ENCODE measurements around the gene HARS1. TPM values are rescaled to one million over a fixed set of nuclear protein-coding genes. Genes with fewer than 3 reads are reported as not detected.
A peak's percentile ranks its signal among the peaks of the same experiment; 100 is the strongest.

HARS1 gene
- total and polyA plus RNA-seq, 2 donors (not counting 1 experiment from before 2014, with no cell fraction given) = 32.6 to 60.5 TPM

- no peaks in the 10 kb centered on the region for H4K20me1 ChIP-seq (ENCODE audit: control insufficient read depth, insufficient read depth, low read length, poor library complexity, severe bottlenecking)
- DNase-seq = no peak
- no peaks in the 10 kb centered on the region for H3K36me3 ChIP-seq (replicated peaks in 1 of 2; ENCODE audit: control extremely low read depth in 1 of 2, control insufficient read depth in 1 of 2, extremely low read depth in 1 of 2, insufficient read depth in 2 of 2, low read length in 1 of 2)
- intact Hi-C loops (cut with micrococcal nuclease) = no loop called here
- H3K9me3 ChIP-seq (ENCODE audit: control extremely low read depth in 1 of 3, control insufficient read depth in 2 of 3, insufficient read depth in 1 of 3, low read length in 2 of 3) = peaks cover 0 to 9% (median 0%) of the 10 kb centered on the region in 3 donors
- ChIA-PET POLR2A (no interaction called here), CTCF (no interaction called here)
- no peaks in the 10 kb centered on the region for H3K4me1 Mint-ChIP-seq
- H3K4me3 ChIP-seq (ENCODE audit: control extremely low read depth in 1 of 5, extremely low read depth in 1 of 5, insufficient read depth in 1 of 5, low read depth in 2 of 5, low read length in 4 of 5) = no peak overlapping the region
- no peak overlapping the region for H3K4me3 Mint-ChIP-seq
- no peak overlapping the region for H2AFZ ChIP-seq (ENCODE audit: insufficient read depth, low read depth, low read length, poor library complexity, severe bottlenecking)
- H3K9ac ChIP-seq (ENCODE audit: low read length) = no peak overlapping the region
- H3K27ac ChIP-seq (ENCODE audit: low read length in 2 of 2) = no peak overlapping the region
- H3K79me2 ChIP-seq (ENCODE audit: control insufficient read depth, insufficient read depth, low read length) = no peaks in the 10 kb centered on the region
- no CpG with 5 or more reads among the region's 1 CpG for WGBS (ENCODE audit: insufficient coverage)
- H3K9me3 Mint-ChIP-seq (ENCODE audit: insufficient read depth) = peaks cover 4% of the 10 kb centered on the region
- H3K4me2 ChIP-seq (replicated peaks; ENCODE audit: low read depth, low read length, poor library complexity, severe bottlenecking) = no peak overlapping the region
- peaks cover 40% of the 10 kb centered on the region for H3K27me3 Mint-ChIP-seq
- H3K4me1 ChIP-seq (ENCODE audit: control insufficient read depth in 2 of 2, insufficient read depth in 2 of 2, low read length in 2 of 2) = no peaks in the 10 kb centered on the region
- H3K27me3 ChIP-seq (replicated peaks in 1 of 4; ENCODE audit: control extremely low read depth in 1 of 4, control insufficient read depth in 3 of 4, insufficient read depth in 4 of 4, low read length in 3 of 4) = peaks cover 0 to 14% (median 2%) of the 10 kb centered on the region in 4 experiments
- no peak overlapping the region for H3K27ac Mint-ChIP-seq
- ATAC-seq (ENCODE audit: low read depth) = no peak
- TF ChIP-seq, protein P1, sequence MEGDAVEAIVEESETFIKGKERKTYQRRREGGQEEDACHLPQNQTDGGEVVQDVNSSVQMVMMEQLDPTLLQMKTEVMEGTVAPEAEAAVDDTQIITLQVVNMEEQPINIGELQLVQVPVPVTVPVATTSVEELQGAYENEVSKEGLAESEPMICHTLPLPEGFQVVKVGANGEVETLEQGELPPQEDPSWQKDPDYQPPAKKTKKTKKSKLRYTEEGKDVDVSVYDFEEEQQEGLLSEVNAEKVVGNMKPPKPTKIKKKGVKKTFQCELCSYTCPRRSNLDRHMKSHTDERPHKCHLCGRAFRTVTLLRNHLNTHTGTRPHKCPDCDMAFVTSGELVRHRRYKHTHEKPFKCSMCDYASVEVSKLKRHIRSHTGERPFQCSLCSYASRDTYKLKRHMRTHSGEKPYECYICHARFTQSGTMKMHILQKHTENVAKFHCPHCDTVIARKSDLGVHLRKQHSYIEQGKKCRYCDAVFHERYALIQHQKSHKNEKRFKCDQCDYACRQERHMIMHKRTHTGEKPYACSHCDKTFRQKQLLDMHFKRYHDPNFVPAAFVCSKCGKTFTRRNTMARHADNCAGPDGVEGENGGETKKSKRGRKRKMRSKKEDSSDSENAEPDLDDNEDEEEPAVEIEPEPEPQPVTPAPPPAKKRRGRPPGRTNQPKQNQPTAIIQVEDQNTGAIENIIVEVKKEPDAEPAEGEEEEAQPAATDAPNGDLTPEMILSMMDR (IDR thresholded peaks at IDR 0.05) = no peak
- TF ChIP-seq EZH2 (IDR thresholded peaks at IDR 0.05; ENCODE audit: borderline replicate concordance, insufficient read depth, low read depth, low read length, poor library complexity, severe bottlenecking) = no peak
These were observed 46.3 kb upstream of the HARS1 start for GRCh38 chr5:140737486-140737885.

GRCh38 chr5:140734354-140734753 is 43.2 kb upstream of the HARS1 start:
- no peaks in the 10 kb centered on the region for H3K79me2 ChIP-seq (ENCODE audit: control insufficient read depth, insufficient read depth, low read length)
- H3K9me3 ChIP-seq (ENCODE audit: control extremely low read depth in 1 of 3, control insufficient read depth in 2 of 3, insufficient read depth in 1 of 3, low read length in 2 of 3) = peaks cover 0 to 4% (median 0%) of the 10 kb centered on the region in 3 donors
- H3K4me3 Mint-ChIP-seq = no peak overlapping the region
- peaks cover 0 to 19% (median 4%) of the 10 kb centered on the region in 4 experiments for H3K27me3 ChIP-seq (replicated peaks in 1 of 4; ENCODE audit: control extremely low read depth in 1 of 4, control insufficient read depth in 3 of 4, insufficient read depth in 4 of 4, low read length in 3 of 4)
- peaks cover 44% of the 10 kb centered on the region for H3K27me3 Mint-ChIP-seq
- WGBS (ENCODE audit: insufficient coverage) = 88% methylated on average over 4 of the region's 7 CpGs
- H3K4me1 ChIP-seq (ENCODE audit: control insufficient read depth in 2 of 2, insufficient read depth in 2 of 2, low read length in 2 of 2) = no peaks in the 10 kb centered on the region
- H3K27ac Mint-ChIP-seq = no peak overlapping the region
- H3K4me1 Mint-ChIP-seq = no peaks in the 10 kb centered on the region
- H2AFZ ChIP-seq (ENCODE audit: insufficient read depth, low read depth, low read length, poor library complexity, severe bottlenecking) = no peak overlapping the region
- no peaks in the 10 kb centered on the region for H3K9me3 Mint-ChIP-seq (ENCODE audit: insufficient read depth)
- no peaks in the 10 kb centered on the region for H3K36me3 ChIP-seq (replicated peaks in 1 of 2; ENCODE audit: control extremely low read depth in 1 of 2, control insufficient read depth in 1 of 2, extremely low read depth in 1 of 2, insufficient read depth in 2 of 2, low read length in 1 of 2)
- H4K20me1 ChIP-seq (ENCODE audit: control insufficient read depth, insufficient read depth, low read length, poor library complexity, severe bottlenecking) = no peaks in the 10 kb centered on the region
- TF ChIP-seq, protein P1 (IDR thresholded peaks at IDR 0.05) = peak; percentile 9
- TF ChIP-seq EZH2 (IDR thresholded peaks at IDR 0.05; ENCODE audit: borderline replicate concordance, insufficient read depth, low read depth, low read length, poor library complexity, severe bottlenecking) = no peak
- no peak for ATAC-seq (ENCODE audit: low read depth)
- ChIA-PET CTCF (interaction anchor here (1.2 kb wide), 1 partner anchor 361 kb away, joined by 6 read pairs; no protein-coding TSS in a partner anchor), POLR2A (no interaction called here)
- H3K9ac ChIP-seq (ENCODE audit: low read length) = no peak overlapping the region
- H3K4me2 ChIP-seq (replicated peaks; ENCODE audit: low read depth, low read length, poor library complexity, severe bottlenecking) = no peak overlapping the region
- H3K27ac ChIP-seq (ENCODE audit: low read length in 2 of 2) = no peak overlapping the region
- no peak for DNase-seq
- no peak overlapping the region for H3K4me3 ChIP-seq (ENCODE audit: control extremely low read depth in 1 of 5, extremely low read depth in 1 of 5, insufficient read depth in 1 of 5, low read depth in 2 of 5, low read length in 4 of 5)
- intact Hi-C loops (cut with micrococcal nuclease) = no loop called here

Measured in B cell (primary cell).